Pulmonary artery endothelial cell (primary cell): ENCODE data around the gene HOGA1. TPM values are rescaled to one million over a fixed set of nuclear protein-coding genes. Genes with fewer than 3 reads are reported as not detected.

Experiments
- DNase-seq: peaks from one replicate; pipeline ENCODE4 v3.0.0-alpha.2; 2011; ENCODE audit warnings: low read depth, low spot score
- total RNA-seq: library from RNA; depleted of rRNA; stranded (reverse); fragments of >200 nt; gene quantifications from 2 replicates; pipeline ENCODE4 v1.2.3, GENCODE V29; 2014

HOGA1 gene
- total RNA-seq, result 0.18 and 0.53 TPM in 2 replicates

DNA sequence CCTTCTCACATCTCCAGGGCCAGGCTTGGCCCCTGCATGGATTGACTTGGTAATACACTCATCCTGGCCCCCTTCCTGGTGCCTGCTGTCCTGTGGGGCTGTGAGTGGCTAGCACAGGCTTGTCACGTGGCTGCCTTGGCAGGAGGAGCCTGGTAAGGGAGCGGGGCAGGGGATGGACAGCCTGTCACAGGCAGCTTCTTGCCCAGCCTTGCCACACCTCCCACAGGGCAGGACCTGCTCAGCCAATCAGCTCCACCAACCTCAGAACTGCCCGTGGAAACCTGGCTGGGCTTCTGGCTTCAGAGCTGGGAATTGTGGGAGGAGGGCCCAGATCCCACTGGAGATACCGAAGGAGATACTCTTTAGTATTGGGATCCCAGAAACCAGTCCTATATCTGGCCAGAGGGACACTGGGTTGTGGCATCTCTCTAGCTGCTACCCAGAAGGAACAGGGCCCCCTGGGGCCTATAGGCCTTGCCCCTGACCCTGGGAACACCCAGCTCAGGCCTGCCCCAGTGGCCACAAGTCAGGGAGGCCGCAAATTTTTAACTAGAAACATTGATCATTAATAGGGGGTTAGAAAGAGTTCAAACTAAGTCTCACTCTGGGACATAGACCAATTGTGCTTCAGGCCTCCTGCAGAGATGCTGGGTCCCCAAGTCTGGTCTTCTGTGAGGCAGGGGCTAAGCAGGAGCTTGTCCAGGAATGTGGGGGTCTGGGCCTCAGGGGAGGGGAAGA lies at the start of gene HOGA1:
Gene HOGA1 (plus strand): TSS at position 330 of the 738 bp plus-strand sequence. CDS start 315 bp downstream, at position 645.
- DNase-seq, result peak; percentile 13

DNA sequence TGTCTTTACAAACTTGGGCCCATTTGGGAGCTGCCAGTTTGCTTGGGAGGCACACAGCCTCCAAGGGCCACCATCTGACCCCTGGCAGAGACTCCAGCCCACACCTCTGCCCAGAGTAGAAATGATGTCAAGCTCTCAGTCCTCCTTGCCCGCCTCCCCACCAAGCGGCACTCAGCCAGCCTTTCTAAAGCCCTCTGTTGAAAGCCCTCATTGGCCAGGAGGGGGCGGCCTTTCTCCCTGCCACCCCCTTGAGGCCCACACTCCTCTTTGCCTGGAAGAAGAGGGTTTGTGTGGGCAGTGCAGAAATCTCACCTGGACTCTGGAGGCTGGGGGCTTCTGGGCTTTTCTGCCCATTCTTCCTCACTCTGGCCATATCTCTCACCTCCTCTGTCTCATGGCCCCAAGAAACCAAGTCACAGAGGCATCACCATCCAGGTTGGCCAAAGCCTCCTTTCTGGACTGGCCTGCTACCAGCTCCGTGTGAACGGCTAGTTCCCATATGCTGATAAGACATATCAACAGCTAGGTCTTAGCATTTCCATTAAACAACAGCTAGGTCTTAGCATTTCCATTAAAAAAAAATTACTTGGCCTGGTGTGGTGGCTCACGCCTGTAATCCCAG lies 49.3 kb upstream of the HOGA1 start:
- DNase-seq, result no peak

DNA sequence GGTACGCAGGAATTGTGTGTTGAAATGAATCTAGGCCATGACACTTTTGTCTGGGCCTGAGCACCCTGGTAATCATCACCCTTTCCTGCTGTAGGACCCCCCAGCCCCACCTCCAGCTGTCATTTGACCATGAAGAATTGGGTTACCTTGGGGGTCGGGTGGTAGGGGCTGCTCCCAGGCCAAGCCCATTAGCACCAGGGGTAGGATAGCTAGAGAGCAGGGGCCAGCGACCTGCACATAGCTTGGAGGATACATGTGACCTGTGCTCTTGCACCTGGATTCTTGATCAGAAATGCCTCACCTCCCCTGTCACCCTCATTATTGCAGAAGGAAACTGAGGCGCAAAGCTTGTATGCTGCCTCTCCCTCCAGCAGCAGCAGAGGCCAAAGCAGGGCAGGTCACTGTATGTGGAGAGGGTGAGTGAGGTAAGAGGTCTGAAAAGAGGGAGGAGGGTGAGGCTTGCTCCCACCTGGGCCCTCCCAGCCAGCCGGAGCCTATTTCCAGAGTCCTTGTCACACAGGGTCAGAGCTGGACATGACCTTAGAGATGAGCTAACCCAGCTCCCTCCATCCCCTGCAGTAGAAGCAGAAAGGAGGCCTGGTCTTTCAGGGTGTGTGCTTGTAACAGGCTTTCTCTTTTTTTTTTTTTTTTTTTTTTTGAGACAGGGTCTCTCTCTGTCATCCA lies 46.9 kb upstream of the HOGA1 start:
- DNase-seq, result no peak

DNA sequence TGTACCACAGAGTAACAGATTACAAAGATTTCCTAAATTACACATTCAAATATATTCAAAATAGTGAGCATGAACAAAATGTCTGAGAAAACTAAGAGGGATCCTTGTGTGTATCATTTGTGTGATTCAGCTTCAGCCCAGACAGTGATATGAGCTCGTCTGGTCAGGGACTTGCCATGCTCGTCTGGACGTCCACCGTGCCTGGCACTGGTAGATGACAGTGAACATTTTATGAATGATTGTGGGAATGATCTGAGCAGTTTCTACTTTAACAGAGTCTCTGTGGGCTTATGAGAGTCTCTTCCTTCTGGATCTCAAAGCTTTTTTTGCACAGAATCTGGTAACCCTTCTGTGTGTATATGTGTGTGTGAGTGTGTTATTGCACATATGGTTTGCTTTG lies 45.8 kb upstream of the HOGA1 start:
- no peak for DNase-seq

DNA sequence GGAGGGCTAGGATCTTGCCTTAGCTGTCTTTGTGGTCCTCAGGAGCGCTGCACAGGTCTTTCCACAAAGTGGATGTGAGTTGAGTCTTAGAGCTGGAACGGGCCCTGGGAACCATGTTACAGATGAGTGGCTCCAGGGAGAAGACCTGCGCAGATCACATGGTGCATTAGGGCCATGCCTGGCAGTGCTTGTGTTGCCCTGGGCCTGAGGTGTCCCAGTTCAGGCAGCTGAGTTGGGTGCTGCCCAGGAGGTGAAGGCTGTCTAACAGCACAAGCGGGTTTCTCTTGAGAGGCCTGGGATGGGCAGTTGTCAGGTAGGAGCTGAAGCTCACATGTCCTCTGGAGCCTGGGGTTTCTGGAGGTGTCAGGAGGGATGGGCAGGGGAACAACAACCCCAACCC lies 45.4 kb upstream of the HOGA1 start:
- no peak for DNase-seq

DNA sequence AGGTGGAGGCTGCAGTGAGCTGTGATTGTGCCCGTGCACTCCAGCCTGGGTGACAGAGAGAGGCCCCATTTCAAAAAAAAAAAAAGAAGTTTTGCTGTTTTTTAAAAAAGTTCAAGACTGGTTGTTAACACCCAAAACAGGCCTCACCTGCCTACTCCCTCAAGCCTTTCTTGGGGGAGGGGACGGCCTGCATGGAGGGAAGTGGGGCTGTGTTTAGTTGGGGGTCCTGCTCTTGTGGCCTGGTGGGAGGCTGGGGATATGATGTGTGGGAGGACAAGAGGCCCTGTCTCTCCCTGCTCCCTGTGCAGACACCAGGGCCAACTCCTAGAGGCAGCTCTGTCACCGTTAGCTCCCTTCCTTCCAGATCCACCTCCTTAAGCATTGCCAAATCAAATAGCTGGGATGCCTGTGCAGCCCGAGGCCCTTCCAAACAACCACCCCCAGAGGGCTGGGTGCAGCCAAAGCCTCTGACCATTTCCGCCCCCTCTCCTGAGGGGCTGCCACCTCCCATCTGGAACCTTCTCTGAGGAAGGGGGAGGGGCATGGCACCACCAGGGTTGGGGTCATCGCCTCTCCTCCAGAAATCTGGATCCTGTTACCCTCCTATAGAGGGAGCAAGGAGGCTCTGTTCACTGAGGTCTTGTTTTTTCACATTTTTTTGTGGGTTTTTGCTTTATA lies 44.5 kb upstream of the HOGA1 start:
- no peak for DNase-seq

DNA sequence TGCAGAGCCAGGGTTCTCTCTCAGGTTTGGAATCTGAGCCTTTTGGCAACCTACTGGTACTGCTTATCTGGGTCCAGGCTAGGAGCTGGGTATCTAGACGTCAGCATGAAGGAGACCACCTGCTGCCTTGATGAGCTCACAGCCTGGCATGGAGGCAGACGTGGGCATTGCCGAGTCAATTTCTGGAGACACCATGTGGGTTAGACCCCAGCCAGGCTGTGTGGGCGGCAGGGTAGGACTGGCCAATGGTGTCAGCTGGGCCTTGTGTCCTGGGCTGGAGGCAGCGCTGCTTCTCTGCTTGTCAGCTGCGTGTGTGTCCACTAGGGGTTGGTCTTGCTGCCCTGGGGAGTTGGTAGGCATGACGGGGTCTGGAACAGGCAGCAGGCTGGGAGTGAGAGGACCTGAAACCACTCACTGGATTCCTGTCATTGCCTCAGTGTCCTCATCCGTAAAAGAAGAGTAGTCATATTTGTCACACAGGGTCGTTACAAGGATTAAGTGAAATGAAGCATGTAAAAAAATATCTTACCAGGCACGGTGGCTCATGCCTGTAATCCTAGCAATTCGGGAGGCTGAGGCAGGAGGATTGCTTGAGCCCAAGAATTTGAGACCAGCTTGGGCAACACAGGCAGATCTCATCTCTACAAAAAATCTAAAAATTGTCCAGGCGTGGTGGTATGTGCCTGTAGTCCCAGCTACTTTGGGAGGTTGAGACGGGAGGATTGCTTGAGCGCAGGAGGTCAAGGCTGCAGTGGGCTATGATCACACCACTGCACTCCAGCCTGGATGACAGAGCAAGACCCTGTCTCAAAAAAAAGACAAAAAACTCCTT lies 43.3 kb upstream of the HOGA1 start:
- DNase-seq, result no peak

DNA sequence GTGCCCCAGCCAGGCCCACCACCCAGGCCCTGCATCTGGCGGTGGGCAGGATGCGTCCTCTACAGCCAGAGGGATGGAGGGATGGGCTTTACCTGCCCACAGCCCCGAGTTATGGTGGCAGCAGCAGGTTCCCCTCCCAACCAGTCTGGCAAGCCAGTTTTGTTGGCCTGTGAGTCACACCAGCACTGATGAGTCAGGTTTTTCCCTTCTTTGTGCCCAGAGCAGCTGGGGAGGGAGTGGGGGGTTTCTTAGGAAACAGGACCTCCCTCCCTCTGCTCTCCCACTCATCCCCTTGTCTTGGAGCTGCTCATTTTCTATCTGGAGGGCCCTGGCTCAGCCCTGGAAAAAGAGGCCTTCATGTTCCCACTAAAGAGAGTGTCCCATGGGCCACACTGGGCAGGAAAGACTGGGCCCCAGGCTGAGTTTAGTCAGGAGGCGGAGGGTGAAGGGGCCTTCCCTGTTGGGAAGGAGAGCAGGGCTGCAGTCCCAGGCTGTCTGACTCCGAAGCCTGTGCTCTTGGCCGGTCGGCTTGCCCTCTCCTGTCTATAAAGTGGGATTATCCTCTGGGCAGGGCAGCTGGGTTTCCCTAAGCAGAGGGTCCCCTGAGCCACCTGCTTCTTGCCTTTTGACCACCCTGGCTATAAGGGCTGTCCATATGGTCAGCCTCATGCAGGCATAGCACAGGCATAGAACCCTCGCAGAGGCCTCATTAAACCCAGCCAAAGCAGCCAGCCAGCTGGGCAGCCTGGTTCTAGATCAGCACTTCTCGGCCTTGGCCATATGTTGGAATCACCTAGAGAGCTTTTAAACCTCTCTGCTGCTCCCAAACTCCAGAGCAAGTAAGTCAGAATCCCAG lies 41.8 kb upstream of the HOGA1 start:
- DNase-seq, result peak; percentile 96

DNA sequence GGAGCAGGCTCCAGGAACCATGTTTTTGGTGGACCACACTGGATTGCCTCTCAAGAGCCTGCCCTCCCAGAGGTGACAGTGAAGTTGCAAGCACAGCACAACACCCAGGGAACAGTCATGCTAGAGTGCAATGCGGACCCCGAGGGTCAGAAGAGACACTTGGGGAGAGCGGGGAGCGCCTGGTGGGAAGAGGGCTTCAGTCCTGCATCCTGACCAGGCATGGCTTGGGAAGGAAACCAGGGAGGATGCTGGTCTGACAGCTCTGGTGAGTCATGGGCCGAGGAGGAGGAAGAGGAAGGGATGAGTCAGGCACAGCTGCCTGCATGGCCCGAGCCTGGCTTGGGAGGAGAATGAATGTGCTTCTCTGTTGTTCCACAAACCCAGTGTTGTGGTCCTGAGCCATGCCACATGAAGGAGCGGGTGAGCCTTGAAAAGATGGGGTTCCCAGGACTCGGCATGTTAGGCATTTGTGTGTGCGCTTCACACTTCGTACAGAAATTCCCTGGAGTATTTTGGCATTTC lies 41.1 kb upstream of the HOGA1 start:
- peak; percentile 96 for DNase-seq

DNA sequence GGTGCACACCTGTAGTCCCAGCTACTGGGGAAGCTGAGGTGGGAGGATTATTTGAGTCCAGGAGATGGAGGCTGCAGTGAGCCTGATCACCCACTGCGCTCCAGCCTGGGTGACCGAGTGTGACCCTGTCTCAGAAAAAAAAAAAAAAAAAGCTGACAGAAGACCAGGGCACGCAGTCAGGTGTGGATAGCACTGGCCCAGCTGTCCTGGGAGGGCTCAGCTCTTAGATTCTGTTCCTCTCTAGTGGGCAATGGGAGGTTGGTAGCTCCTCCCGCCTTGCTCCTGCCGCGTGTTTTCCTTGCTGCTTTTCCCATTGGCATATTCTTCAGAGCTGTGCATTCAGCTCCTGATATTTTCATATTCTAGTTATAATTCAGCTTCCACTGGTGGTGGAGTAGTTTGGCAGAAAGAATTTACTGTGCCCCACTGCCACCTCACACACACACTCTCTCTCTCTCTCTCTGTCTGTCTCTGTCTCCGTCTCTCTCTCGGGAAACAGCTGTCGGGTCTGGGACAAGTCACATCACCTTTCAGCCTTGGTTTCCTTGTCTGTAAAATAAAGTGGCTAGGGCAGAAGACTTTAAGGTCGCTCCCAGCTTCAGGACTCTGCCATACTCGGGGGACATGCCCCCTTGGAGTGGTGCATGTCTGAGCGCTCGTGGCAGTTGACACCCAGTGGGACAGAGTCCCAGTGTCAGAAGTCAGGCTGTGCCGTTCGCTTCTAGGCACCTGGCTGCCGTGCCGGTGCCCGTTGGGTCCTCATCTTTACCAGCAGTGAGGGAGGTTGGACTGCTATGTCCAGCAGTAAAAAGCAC lies 37.5 kb upstream of the HOGA1 start:
- DNase-seq, result no peak

DNA sequence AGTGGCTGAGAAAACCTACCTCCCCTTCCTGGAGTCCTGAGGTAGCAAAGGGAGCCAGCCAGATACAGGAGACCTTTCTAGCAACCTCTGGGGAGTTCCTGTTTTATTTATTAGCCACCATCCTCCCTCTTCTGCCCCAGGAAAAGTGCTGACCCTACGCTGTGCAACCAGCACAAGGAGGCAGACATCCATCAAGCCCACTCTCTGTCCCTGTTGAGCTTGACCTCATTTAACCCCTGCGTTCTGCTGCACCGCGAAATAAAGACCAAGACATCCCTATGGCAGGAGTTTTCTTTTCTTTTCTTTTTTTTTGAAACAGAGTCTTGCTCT lies 37.0 kb upstream of the HOGA1 start:
- DNase-seq, result no peak

DNA sequence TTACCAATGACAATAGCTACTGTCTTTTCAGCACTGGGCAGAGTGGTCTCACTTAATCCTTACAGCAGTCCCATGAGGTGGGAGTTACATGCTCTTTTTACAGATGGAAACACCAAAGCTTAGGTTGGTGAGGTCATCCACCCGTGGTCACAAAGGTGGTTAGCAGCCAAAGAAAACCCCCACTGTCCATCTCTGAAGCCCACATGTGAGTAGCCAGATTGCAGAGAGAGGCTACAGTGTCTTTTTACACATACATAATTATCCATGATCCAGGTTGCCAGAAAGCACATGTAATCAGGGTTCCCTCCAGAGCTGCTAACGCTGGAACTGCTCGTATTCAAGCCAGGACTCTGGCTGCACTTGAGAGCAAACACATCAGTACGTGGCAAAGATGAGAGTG lies 36.2 kb upstream of the HOGA1 start:
- no peak for DNase-seq

DNA sequence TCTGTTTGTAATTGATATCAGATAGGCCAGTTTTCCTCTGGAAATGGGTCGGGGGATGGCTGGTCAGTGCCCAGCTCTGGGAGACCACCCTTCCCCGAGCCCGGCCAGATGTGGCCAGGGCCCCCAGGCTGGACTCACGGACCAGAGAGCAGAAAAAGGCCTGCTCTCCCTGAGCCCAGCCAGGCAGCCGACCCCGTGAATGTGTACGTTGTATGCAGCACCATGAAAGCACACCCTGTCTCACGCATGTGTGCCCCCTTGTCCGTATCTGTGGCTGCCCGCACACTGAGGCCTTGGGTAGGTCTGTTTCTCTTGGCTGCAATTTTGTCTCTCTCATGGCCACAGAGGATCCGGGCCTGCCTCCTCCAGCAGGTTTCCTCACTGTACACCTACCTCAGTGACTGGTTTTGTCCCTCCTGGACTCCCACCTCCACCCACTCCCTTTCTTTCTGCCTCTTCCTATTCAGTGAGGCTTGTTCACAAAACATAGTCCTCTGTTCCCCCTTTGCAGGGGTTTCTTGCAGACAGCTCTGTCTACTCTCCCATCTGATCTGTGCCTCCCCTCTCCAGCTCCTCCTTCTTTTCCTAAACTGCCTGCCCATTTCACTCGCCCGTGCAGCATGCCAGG lies 35.2 kb upstream of the HOGA1 start:
- no peak for DNase-seq

DNA sequence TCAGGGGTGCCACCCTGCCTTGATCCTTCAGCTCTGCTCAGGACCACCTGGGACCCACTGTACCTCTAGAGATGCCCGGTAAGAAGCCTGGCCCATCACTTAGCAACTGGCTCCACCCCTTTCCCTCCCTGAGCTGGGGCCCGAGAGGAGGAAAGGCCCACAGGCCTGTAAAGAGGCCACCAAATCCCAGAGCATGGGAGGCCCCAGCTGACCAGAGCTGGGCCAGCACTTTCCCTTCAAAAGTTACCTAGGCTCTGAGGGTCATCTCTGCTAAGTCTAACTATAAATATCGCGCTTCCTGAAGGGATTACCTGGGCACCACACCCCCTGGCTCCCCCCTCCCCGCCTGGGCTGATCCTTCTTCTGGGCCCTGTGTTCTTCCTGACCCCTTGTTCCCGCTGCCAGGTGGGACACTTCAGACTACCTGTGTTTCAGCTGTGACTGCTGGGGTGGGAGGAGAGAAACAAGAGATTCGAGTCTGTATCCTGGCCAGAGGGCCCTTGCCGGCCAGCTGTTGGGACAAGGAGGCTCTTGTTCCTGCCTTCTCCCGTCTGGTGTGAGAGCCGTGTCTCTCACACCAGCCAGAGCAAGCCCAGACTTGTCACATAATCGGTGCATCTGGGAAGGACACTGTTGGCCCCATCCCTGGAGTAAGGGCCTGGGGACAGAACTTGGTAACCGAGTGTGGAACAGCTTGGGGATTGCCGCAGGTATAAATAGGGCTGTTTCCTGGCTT lies 34.4 kb upstream of the HOGA1 start:
- no peak for DNase-seq

DNA sequence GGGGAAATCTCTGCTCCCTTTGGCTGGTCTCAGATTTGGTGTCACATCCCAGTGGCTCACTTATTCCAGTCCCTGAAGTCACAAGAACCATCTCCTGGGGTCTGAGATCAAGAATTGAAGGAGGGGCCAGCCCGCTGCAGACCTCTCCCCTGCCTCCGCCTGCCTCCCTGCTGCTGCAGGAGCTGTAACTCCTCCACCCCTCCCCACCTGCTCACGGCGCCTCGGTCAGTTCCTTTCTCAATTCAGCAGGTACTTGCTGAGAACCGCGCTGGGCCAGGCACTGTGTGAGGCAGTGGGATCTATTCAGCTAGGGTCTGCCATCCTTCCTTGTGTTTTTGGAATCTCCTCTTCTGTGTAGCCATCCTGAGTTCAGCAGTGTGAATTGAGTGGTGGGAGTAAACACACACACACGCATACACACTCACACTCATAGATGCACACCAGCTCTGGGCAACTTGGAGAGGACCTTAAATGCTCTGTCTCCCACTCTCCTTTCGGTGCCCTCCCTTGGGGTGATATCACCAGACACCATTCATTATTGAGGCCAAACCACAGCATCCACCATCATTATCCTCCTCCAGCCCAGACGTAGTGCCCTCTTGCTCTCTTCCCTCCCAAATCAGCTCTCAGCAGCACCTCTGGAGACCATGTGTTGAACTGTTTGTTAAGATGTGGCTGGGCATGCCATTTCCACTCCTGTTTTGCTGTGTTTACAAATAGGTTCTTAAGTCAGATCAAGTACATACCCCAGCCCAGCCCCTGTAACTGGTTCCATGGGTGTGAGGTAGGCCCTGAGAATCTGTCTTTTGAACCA lies 33.6 kb upstream of the HOGA1 start:
- DNase-seq, result no peak

DNA sequence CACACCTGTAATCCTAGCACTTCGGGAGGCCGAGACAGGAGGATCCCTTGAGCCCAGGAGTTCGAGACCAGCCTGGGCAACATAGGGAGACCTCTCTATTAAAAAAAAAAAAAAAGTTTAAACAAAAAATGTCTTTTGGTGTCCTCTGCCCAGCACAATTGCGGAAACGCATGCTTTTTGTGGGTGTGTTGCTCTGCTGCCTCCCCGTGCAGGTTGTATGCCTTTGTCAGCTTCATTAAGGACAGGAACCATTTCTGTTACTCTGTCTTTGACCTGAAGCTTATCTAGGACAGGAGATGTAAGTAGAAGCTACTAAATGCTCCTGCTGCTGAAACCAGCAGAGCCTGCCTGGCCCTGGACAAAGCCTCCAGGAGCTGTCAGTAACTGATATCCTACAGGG lies 32.9 kb upstream of the HOGA1 start:
- DNase-seq, result no peak

DNA sequence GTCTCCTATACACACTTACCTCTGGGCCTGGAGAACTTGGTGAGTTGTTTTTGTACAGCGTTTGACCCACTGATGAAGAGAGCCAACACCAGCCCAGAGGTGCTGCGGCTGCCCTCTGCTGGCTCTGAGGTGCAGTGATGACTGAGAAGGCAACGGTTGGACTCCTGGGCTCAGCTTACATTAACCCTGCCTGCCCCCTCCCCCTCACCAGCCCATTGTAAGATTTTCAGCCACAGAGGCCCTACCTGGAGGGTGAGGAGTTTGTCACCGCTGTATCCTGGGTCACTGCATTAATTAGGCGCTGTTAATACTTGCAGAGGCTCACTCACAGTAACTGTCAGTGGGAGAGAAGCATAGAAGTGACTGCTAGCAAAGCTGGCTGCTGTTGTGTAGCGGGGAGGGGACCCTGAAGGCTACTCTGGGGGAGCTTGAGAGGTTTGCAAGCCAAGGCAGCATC lies 30.6 kb upstream of the HOGA1 start:
- no peak for DNase-seq
